ENCODE data around the gene GRIP1.

Gene GRIP1

DNA sequence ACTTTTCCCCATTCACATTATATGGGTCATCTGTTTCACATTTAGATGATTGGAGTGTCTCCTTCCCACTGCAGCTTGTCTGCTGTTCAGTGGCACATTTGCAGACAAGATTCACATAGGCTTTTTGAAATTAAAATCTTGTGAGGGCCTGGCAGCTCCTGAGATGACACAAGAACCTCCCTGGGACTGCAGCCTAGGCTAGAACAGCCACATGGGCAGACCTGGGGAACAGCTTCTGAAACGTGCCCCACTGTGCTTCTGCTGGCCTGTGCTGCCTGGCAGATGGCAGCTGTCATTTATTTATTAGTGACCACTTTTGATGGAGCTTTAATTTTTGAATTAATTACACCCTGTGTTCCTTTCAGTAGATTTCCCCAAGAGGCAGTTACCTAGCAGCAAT is 137.4 kb downstream of the GRIP1 start:
- no peak for FAIRE-seq
- TF ChIP-seq, protein P1, sequence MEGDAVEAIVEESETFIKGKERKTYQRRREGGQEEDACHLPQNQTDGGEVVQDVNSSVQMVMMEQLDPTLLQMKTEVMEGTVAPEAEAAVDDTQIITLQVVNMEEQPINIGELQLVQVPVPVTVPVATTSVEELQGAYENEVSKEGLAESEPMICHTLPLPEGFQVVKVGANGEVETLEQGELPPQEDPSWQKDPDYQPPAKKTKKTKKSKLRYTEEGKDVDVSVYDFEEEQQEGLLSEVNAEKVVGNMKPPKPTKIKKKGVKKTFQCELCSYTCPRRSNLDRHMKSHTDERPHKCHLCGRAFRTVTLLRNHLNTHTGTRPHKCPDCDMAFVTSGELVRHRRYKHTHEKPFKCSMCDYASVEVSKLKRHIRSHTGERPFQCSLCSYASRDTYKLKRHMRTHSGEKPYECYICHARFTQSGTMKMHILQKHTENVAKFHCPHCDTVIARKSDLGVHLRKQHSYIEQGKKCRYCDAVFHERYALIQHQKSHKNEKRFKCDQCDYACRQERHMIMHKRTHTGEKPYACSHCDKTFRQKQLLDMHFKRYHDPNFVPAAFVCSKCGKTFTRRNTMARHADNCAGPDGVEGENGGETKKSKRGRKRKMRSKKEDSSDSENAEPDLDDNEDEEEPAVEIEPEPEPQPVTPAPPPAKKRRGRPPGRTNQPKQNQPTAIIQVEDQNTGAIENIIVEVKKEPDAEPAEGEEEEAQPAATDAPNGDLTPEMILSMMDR (IDR thresholded peaks at IDR 0.05; ENCODE audit: insufficient read depth, missing control alignments) = no peak
- no peak for DNase-seq (ENCODE audit: insufficient read length, low spot score)

DNA sequence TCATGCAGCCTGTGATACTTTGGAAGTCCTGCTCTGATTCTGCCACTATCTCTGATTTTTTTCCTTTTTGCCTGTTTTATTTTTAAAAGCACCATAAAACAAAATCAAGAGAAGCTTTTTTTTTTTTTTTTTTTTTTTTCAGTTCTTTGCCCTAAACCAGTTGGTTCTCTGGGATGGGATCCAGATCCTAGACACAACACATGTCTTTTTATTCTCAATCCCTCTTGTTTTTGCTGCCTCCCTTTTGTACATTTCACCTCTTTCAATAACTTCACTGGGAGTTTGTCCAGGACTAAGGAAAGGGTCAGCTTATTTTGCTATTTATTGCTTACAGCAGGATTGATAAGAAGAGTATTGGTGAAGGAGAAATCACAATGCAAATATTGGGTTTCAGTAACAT is 139.4 kb downstream of the GRIP1 start:
- FAIRE-seq (no peak), DNase-seq (ENCODE audit: insufficient read length, low spot score) (no peak)
- TF ChIP-seq, protein P1 (IDR thresholded peaks at IDR 0.05; ENCODE audit: insufficient read depth, missing control alignments) = no peak

DNA sequence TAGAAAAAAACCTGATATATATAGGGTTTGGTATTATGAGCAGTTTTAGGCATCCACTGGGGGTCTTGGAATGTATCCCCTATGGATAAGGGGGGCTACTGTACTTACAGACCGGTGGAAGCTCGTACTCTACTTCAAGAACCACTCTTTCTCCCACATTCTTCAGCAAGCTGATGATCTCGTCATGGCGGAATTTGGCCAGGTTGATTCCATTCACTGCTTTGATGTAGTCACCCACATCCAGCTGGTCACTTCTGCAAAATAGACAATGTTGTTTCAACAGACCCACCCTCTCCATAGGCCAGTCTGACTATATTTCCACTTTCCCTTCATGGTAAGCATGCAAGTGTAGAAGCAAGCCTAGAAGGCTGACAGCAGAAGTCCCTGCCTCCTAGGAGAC is 139.9 kb downstream of the GRIP1 start:
- no peak for FAIRE-seq
- TF ChIP-seq, protein P1 (IDR thresholded peaks at IDR 0.05; ENCODE audit: insufficient read depth, missing control alignments) = no peak
- DNase-seq (ENCODE audit: insufficient read length, low spot score) = no peak

DNA sequence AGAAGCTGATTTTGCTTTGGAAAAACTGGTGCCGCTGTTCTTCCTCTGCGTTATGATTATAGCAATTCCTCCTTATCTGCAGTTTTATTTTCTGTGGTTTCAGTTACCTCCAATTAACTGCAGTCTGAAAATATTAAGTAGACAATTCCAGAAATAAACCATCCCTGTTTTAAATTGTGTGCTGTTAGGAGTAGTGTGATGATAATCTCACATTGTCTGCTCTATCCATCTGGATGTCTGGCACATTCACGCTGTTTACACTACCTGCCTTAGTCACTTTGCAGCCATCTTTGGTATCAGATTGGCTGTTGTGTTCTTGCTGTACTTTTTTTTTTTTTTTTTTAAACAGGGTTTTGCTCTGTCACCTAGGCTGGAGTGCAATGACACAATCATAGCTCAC is 141.0 kb downstream of the GRIP1 start:
- DNase-seq (ENCODE audit: insufficient read length, low spot score) = no peak
- TF ChIP-seq, protein P1 (IDR thresholded peaks at IDR 0.05; ENCODE audit: insufficient read depth, missing control alignments) = no peak
- peak; percentile 16 for FAIRE-seq

DNA sequence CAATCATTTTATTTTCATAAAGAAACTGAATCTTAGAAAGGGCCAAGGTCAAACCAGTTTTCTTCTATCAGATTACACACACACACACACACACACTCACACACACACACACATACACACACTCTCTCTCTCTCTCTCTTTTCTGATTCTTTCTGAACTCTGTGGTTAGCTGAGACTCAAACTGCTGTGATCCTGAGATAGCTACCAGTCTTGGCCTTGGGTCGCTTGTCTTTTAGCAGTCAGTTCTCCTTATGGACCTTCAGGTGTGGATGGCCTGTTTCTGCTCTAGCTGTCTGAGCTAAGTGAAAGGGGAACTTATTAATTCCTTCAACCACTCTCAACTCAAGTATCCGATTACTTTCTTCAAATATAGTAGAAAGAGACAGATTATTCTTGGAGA is 145.1 kb downstream of the GRIP1 start:
- no peak for FAIRE-seq
- TF ChIP-seq, protein P1 (IDR thresholded peaks at IDR 0.05; ENCODE audit: insufficient read depth, missing control alignments) = no peak
- no peak for DNase-seq (ENCODE audit: insufficient read length, low spot score)

DNA sequence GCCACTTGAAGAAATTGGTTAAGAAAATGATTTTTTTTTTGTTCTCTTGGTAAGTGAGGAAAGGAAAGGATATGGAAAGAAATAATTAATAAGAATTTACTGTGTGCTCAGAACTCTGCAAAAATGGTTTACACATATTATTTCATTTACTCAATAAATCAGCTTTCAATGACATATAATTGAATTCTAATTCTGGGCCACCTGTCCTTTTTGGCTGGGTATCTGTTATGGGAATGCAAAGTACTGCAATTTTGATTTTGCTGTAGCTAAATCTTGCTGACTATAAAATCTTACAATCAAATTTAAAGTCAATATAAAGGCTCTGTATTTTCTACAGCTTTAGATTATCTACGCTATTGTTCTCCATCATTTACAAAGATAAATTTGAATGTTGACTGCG is 147.1 kb downstream of the GRIP1 start:
- no peak for DNase-seq (ENCODE audit: insufficient read length, low spot score)
- TF ChIP-seq, protein P1 (IDR thresholded peaks at IDR 0.05; ENCODE audit: insufficient read depth, missing control alignments) = no peak
- no peak for FAIRE-seq

DNA sequence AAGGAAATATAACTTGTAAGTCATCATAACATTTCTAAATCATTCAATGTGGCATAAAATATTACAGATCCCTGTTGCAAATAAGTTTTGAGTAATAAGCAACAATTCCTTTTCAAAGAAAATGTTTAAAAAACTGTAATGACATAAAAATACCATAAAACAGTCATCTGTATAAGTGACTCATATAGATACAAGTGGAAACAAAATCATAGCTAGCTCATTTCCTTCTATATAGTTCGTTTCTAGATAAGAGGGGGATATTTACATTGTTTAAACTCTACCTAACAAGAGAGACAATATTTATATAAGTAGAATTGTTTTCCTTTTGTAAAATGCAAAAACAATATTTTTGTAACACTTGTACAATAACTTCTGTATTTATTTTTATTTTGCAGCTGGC is 148.9 kb downstream of the GRIP1 start:
- TF ChIP-seq, protein P1 (IDR thresholded peaks at IDR 0.05; ENCODE audit: insufficient read depth, missing control alignments) = no peak
- DNase-seq (ENCODE audit: insufficient read length, low spot score) (no peak), FAIRE-seq (no peak)

Data from D721Med (cell line).